HCT116 (cell line): Measurements from ENCODE around the gene AKAP1. TPM values are rescaled to one million over a fixed set of nuclear protein-coding genes. Genes with fewer than 3 reads are reported as not detected.

Experiments
- ATAC-seq: fragments of 200-7000 bp; cut with Tn5 transposase; 2 replicates; pipeline ENCODE4 v1.9.1; 2020; ENCODE audit warnings: mild to moderate bottlenecking, moderate library complexity
- BruUV-seq: library from RNA; stranded (reverse); fragments of 400-500 nt; replicated peaks from 2 replicates; lab custom pipeline; 2021; lab: Mats Ljungman, UMichigan
- CTCF ChIA-PET: fragments of 300-600 bp; sonication (Branson Sonifier 250); formaldehyde crosslinking; loops from one replicate; lab custom pipeline; 2021; ENCODE audit warnings: antibody characterized with exemption; lab: Charles Lee
- POLR2A ChIA-PET: fragments of 300-600, 350-600 bp; sonication (Branson Sonifier 250); formaldehyde crosslinking; loops from one replicate; lab custom pipeline; 2021; ENCODE audit warnings: antibody characterized with exemption; lab: Charles Lee
- RAD21 ChIA-PET, 2 experiments: fragments of 300-600 bp; sonication (Branson Sonifier 250); formaldehyde crosslinking; loops; one replicate each; lab custom pipeline; 2023; ENCODE audit warnings: low total read pairs in 2 of 2; ENCODE audit not compliant: uncharacterized antibody in 2 of 2, unreplicated experiment in 2 of 2, low non-redundant PET in 1 of 2; lab: Charles Lee
- DNase-seq: peaks from one replicate; pipeline ENCODE4 v3.0.0-alpha.2; 2010; ENCODE audit warnings: low read depth, low spot score
- H2AFZ ChIP-seq: fragments of 200-600 bp; shearing (Covaris generic), sonication (generic); 2 replicates; pipeline ENCODE4 v1.6.1; 2017; ENCODE audit warnings: low read depth, mixed run types, mixed read lengths, antibody characterized with exemption, low read length; ENCODE audit not compliant: poor library complexity, severe bottlenecking
- H3K27ac ChIP-seq: 2 replicates; pipeline ENCODE4 v1.5.1; 2012; ENCODE audit warnings: low read depth, low read length
- H3K27me3 ChIP-seq: fragments of 200-600 bp; sonication (generic); 2 replicates; pipeline ENCODE4 v1.6.1; 2016; ENCODE audit warnings: mixed run types, low read length, mixed read lengths; ENCODE audit not compliant: insufficient read depth
- H3K36me3 ChIP-seq, 2 experiments: fragments of 200-500 bp in 1 of 2; fragments of 200-600 bp in 1 of 2; sonication (Bioruptor generic) in 1 of 2; sonication (generic) in 1 of 2; 2 replicates each; pipeline versions ENCODE4 v1.5.1 to v1.6.1; 2014 to 2016; ENCODE audit warnings: low read length in 2 of 2, inconsistent platforms in 1 of 2, mixed read lengths in 1 of 2, mixed run types in 1 of 2; ENCODE audit not compliant: insufficient read depth in 2 of 2, control insufficient read depth in 1 of 2
- H3K4me1 ChIP-seq, 2 experiments: fragments of 200-600 bp in 1 of 2; sonication (generic) in 1 of 2; 2 replicates each; pipeline versions ENCODE4 v1.5.1 to v1.6.1; 2012 to 2017; ENCODE audit warnings: low read length in 2 of 2, inconsistent platforms in 1 of 2, mild to moderate bottlenecking in 1 of 2, mixed read lengths in 1 of 2, mixed run types in 1 of 2, moderate library complexity in 1 of 2; ENCODE audit not compliant: insufficient read depth in 2 of 2, control insufficient read depth in 1 of 2
- H3K4me2 ChIP-seq: fragments of 200-600 bp; sonication (generic); 2 replicates; pipeline ENCODE4 v1.6.1; 2017; ENCODE audit warnings: mixed run types, low read length, mixed read lengths
- H3K4me3 ChIP-seq, 2 experiments: fragments of 200-600 bp in 1 of 2; sonication (generic) in 1 of 2; replicated peaks in 1 of 2; 2 replicates each; pipeline ENCODE4 v1.5.1; 2011 to 2016; ENCODE audit warnings: low read length in 2 of 2, control low read depth in 1 of 2, low read depth in 1 of 2, mild to moderate bottlenecking in 1 of 2, mixed read lengths in 1 of 2, mixed run types in 1 of 2
- H3K79me2 ChIP-seq: fragments of 200-600 bp; sonication (generic); 2 replicates; pipeline ENCODE4 v1.6.1; 2017; ENCODE audit warnings: mild to moderate bottlenecking, mixed run types, low read length, moderate library complexity, mixed read lengths; ENCODE audit not compliant: insufficient read depth
- H3K9ac ChIP-seq: fragments of 200-600 bp; sonication (generic); 2 replicates; pipeline ENCODE4 v1.6.1; 2016; ENCODE audit warnings: low read length, mixed read lengths
- H3K9me2 ChIP-seq: fragments of 200-600 bp; sonication (generic), shearing (Covaris generic); 2 replicates; pipeline ENCODE4 v1.6.1; 2017; ENCODE audit warnings: mixed run types, mild to moderate bottlenecking, moderate library complexity; ENCODE audit not compliant: insufficient read depth
- H3K9me3 ChIP-seq, 2 experiments: fragments of 200-500 bp in 1 of 2; fragments of 200-600 bp in 1 of 2; sonication (Bioruptor generic) in 1 of 2; sonication (generic) in 1 of 2; 2 replicates each; pipeline ENCODE4 v1.6.1; 2014 to 2017; ENCODE audit warnings: low read length in 2 of 2, mixed read lengths in 2 of 2, inconsistent platforms in 1 of 2, low read depth in 1 of 2, mild to moderate bottlenecking in 1 of 2, mixed run types in 1 of 2, moderate library complexity in 1 of 2; ENCODE audit not compliant: control insufficient read depth in 1 of 2, insufficient read depth in 1 of 2
- H4K20me1 ChIP-seq: fragments of 200-600 bp; sonication (generic), shearing (Covaris generic); 2 replicates; pipeline ENCODE4 v1.6.1; 2017; ENCODE audit warnings: mixed run types, mild to moderate bottlenecking, moderate library complexity; ENCODE audit not compliant: insufficient read depth
- CBX3 ChIP-seq: IDR thresholded peaks from 2 replicates; pipeline ENCODE4 v1.6.1; 2012; ENCODE audit warnings: low read depth
- JUND ChIP-seq: IDR thresholded peaks from 2 replicates; pipeline ENCODE4 v1.6.1; 2012
- MAX ChIP-seq: IDR thresholded peaks from 2 replicates; pipeline ENCODE4 v1.6.1; 2012
- POLR2AphosphoS5 ChIP-seq: IDR thresholded peaks from 2 replicates; pipeline ENCODE4 v1.6.1; 2011; ENCODE audit warnings: mild to moderate bottlenecking, low read depth, low read length, moderate library complexity
- RAD21 ChIP-seq: IDR thresholded peaks from 2 replicates; pipeline ENCODE4 v1.6.1; 2012; ENCODE audit warnings: low read depth, mild to moderate bottlenecking
- SP1 ChIP-seq: IDR thresholded peaks from 2 replicates; pipeline ENCODE4 v1.6.1; 2012; ENCODE audit warnings: low read depth
- TCF7L2 ChIP-seq: IDR thresholded peaks from 2 replicates; pipeline ENCODE4 v1.7.0; 2011; ENCODE audit warnings: borderline replicate concordance, inconsistent platforms; ENCODE audit not compliant: insufficient read depth, insufficient read length; ENCODE audit errors: extremely low read depth
- YY1 ChIP-seq: IDR thresholded peaks from 2 replicates; pipeline ENCODE4 v1.6.1; 2011; ENCODE audit warnings: low read length, low read depth, moderate library complexity, mild to moderate bottlenecking; ENCODE audit not compliant: insufficient replicate concordance; ENCODE audit errors: extremely low read depth
- ZBTB33 ChIP-seq: IDR thresholded peaks from 2 replicates; pipeline ENCODE4 v1.6.1; 2011; ENCODE audit warnings: mild to moderate bottlenecking, low read length, moderate library complexity; ENCODE audit not compliant: insufficient replicate concordance; ENCODE audit errors: extremely low read depth
- ZNF274 ChIP-seq: fragments of 200-500 bp; sonication (Bioruptor generic); IDR thresholded peaks from 2 replicates; pipeline ENCODE4 v1.6.1; 2014; ENCODE audit warnings: mild to moderate bottlenecking, low read depth, low read length, inconsistent platforms
- intact Hi-C: fragments of 100-400 bp; cut with micrococcal nuclease; formaldehyde crosslinking; loops from 2 replicates; pipeline ENCODE4 v1.10.0; 2022
- total RNA-seq: library from RNA; stranded (reverse); gene quantifications from one replicate; pipeline ENCODE4 v1.2.1, GENCODE V29; 2021; ENCODE audit not compliant: unreplicated experiment

AKAP1 gene
- total RNA-seq, 1 experiment from 2014 or later, result 51.6 TPM

DNA sequence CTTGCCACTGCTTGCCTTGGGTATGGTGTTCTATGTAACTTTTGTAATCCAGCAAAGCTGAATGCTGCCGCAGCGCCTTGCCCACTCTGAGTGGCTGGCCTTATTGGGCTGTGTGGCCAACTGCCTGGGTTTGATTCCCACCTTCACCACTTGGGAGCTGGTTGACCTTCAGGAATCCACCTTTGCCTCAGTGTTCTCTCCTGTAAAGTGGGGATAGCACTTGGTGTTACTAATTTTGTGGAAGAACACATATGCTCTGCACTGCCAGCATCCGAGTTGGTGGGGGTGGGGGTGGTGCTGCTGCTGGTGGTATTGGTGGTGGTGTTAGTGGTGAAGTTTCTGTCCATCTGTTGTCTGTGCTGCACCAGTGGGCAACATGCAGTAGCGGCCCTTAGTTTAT lies 32.8 kb downstream of the AKAP1 start:
- intact Hi-C loops, result no loop called here
- Histone ChIP-seq H3K4me2 (no peak overlapping the region), H3K27ac (no peak overlapping the region), H4K20me1 (peaks cover 4% of the 10 kb centered on the region; the same call in 1 of the 2 replicates), H3K9me2 (no peaks in the 10 kb centered on the region), H3K27me3 (no peaks in the 10 kb centered on the region), H3K9me3 (no peaks in the 10 kb centered on the region), H3K4me3 (no peak overlapping the region), H3K36me3 (peaks cover 49 to 70% of the 10 kb centered on the region in 2 experiments), H3K9ac (no peak overlapping the region), H3K79me2 (no peaks in the 10 kb centered on the region), H2AFZ (no peak overlapping the region), H3K4me1 (no peaks in the 10 kb centered on the region)
- CTCF ChIA-PET, result no interaction called here
- TF ChIP-seq POLR2AphosphoS5, result no peak
- no peak for TF ChIP-seq ZBTB33
- no peak for TF ChIP-seq YY1
- no peak for TF ChIP-seq JUND
- TF ChIP-seq RAD21, result no peak
- no peak for TF ChIP-seq CBX3
- TF ChIP-seq MAX, result no peak
- TF ChIP-seq SP1, result no peak
- no peak for TF ChIP-seq ZNF274
- TF ChIP-seq TCF7L2, result no peak
- BruUV-seq, result no TSS peak
- RAD21 ChIA-PET, result no interaction called here
- DNase-seq, result no peak
- POLR2A ChIA-PET, result no interaction called here
- no peak for ATAC-seq
